ENCODE results near the gene PPP2R3B.

- TF ChIP-seq CTCF (IDR thresholded peaks at IDR 0.05) (no peak), POLR2A (IDR thresholded peaks at IDR 0.05) (no peak)
Measured at GRCh38 chrX:361231-362145, 25.2 kb downstream of the PPP2R3B start.
